GM23338 (cell line): ENCODE measurements around the gene OSBPL6. TPM values are rescaled to one million over a fixed set of nuclear protein-coding genes. Genes with fewer than 3 reads are reported as not detected.
"Not testable (repeated sequence)": the region's sequence is repeated elsewhere in the genome, so short reads cannot be mapped to it uniquely, and the experiment has no call there.

Source experiments
- ATAC-seq: fragments of 200-7000 bp; cut with Tn5 transposase; 3 replicates; pipeline ENCODE4 v1.9.1; 2020
- DNase-seq: peaks from one replicate; pipeline ENCODE4 v3.0.0-alpha.2; 2015; ENCODE audit warnings: low spot score
- H2AFZ ChIP-seq: fragments of 200-600 bp; sonication (generic); 2 replicates; pipeline ENCODE4 v1.8.0; 2016; ENCODE audit warnings: antibody characterized with exemption, mild to moderate bottlenecking, moderate library complexity
- H3F3A ChIP-seq: fragments of 200-600 bp; sonication (generic); replicated peaks from 2 replicates; pipeline ENCODE4 v1.8.0; 2017; ENCODE audit warnings: antibody characterized with exemption, mixed run types, low read depth
- H3K27ac ChIP-seq: fragments of 200-600 bp; sonication (generic); 2 replicates; pipeline ENCODE4 v1.6.1; 2016; ENCODE audit warnings: low read depth
- H3K27me3 ChIP-seq: fragments of 200-600 bp; sonication (generic); 2 replicates; pipeline ENCODE4 v1.8.0; 2016; ENCODE audit warnings: mild to moderate bottlenecking, mixed run types, moderate library complexity; ENCODE audit not compliant: insufficient read depth
- H3K36me3 ChIP-seq: fragments of 200-600 bp; sonication (generic); 2 replicates; pipeline ENCODE4 v1.8.0; 2016; ENCODE audit warnings: mild to moderate bottlenecking; ENCODE audit not compliant: insufficient read depth
- H3K4me1 ChIP-seq: fragments of 200-600 bp; sonication (generic); 2 replicates; pipeline ENCODE4 v1.8.0; 2016; ENCODE audit warnings: mild to moderate bottlenecking, moderate library complexity; ENCODE audit not compliant: insufficient read depth
- H3K4me2 ChIP-seq: fragments of 200-600 bp; sonication (generic); 2 replicates; pipeline ENCODE4 v1.7.1; 2017; ENCODE audit warnings: mixed run types
- H3K4me3 ChIP-seq: fragments of 200-600 bp; sonication (generic); 2 replicates; pipeline ENCODE4 v1.6.1; 2016; ENCODE audit warnings: mixed run types
- H3K79me2 ChIP-seq: fragments of 200-600 bp; sonication (generic); replicated peaks from 2 replicates; pipeline ENCODE4 v1.8.0; 2017; ENCODE audit warnings: mild to moderate bottlenecking; ENCODE audit not compliant: insufficient read depth
- H3K9me2 ChIP-seq: fragments of 200-600 bp; sonication (generic); 2 replicates; pipeline ENCODE4 v1.8.0; 2017; ENCODE audit not compliant: insufficient read depth
- H4K20me1 ChIP-seq: fragments of 200-600 bp; sonication (generic); replicated peaks from 2 replicates; pipeline ENCODE4 v1.8.0; 2017; ENCODE audit warnings: mild to moderate bottlenecking; ENCODE audit not compliant: insufficient read depth
- H3K27ac Mint-ChIP-seq: 2 replicates; pipeline ENCODE4 v1.8.0; 2020; ENCODE audit warnings: inconsistent platforms, mild to moderate bottlenecking, moderate library complexity, mixed read lengths
- H3K27me3 Mint-ChIP-seq: 3 replicates; pipeline ENCODE4 v1.8.0; 2022; ENCODE audit warnings: low read depth, mild to moderate bottlenecking, moderate library complexity, mixed read lengths, inconsistent platforms; ENCODE audit not compliant: insufficient read depth, poor library complexity
- H3K36me3 Mint-ChIP-seq: 3 replicates; pipeline ENCODE4 v1.8.0; 2021; ENCODE audit warnings: low read depth, mild to moderate bottlenecking, inconsistent platforms, moderate library complexity, mixed read lengths
- H3K4me1 Mint-ChIP-seq: 3 replicates; pipeline ENCODE4 v1.8.0; 2020; ENCODE audit warnings: mild to moderate bottlenecking, inconsistent platforms, mixed read lengths
- H3K4me3 Mint-ChIP-seq: 3 replicates; pipeline ENCODE4 v1.8.0; 2021; ENCODE audit warnings: moderate library complexity, mild to moderate bottlenecking, inconsistent platforms, mixed read lengths
- H3K9me3 Mint-ChIP-seq: 3 replicates; pipeline ENCODE4 v1.8.0; 2020; ENCODE audit warnings: moderate library complexity, mild to moderate bottlenecking, inconsistent platforms, mixed read lengths
- CREB1 ChIP-seq: fragments of 250-450 bp; sonication (Bioruptor Pico); IDR thresholded peaks from 2 replicates; pipeline ENCODE4 v1.5.0; 2020; ENCODE audit warnings: low read depth, mild to moderate bottlenecking, moderate library complexity
- CTCF ChIP-seq, 2 experiments: fragments of 200-600 bp in 1 of 2; sonication (generic) in 1 of 2; conservative IDR thresholded peaks; 2 replicates each; pipeline versions ENCODE4 v1.5.1 to v1.6.1; 2016 to 2017; ENCODE audit warnings: antibody characterized with exemption in 2 of 2, low read depth in 2 of 2, mild to moderate bottlenecking in 2 of 2, moderate library complexity in 1 of 2
- ETS1 ChIP-seq: IDR thresholded peaks from 2 replicates; pipeline ENCODE4 v1.6.1; 2016; ENCODE audit warnings: antibody characterized with exemption
- EZH2 ChIP-seq: fragments of 200-600 bp; sonication (generic); IDR thresholded peaks from one replicate; pipeline ENCODE4 v1.8.0; 2017; ENCODE audit warnings: antibody characterized with exemption, mild to moderate bottlenecking, low read depth; ENCODE audit not compliant: unreplicated experiment
- EZH2phosphoT487 ChIP-seq: fragments of 200-600 bp; sonication (generic); IDR thresholded peaks from one replicate; pipeline ENCODE4 v1.8.1; 2018; ENCODE audit warnings: antibody characterized with exemption; ENCODE audit not compliant: unreplicated experiment
- NANOG ChIP-seq: IDR thresholded peaks from 2 replicates; pipeline ENCODE4 v1.6.1; 2016; ENCODE audit warnings: antibody characterized with exemption, borderline replicate concordance
- ZNF331 ChIP-seq: fragments of 250-450 bp; sonication (Bioruptor Pico); IDR thresholded peaks from 2 replicates; pipeline ENCODE4 v1.5.0; 2020; ENCODE audit warnings: low read depth, mild to moderate bottlenecking, moderate library complexity
- polyA plus RNA-seq: library from polyadenylated mRNA; unstranded; fragments of >200 nt; fragmentation: Nextera tagmentation; extraction: Ambion mirVana; gene quantifications from 2 replicates; pipeline ENCODE4 v1.2.1, GENCODE V29; 2016
- total RNA-seq: library from RNA; depleted of rRNA; stranded (reverse); fragments of >200 nt; shearing (Covaris generic); gene quantifications from 2 replicates; pipeline ENCODE4 v1.2.3, GENCODE V29; 2014

OSBPL6 gene
- total and polyA plus RNA-seq, 2 experiments from 2014 or later = 6.0 to 8.5 TPM

- no peak overlapping the region for H2AFZ ChIP-seq
- H3F3A ChIP-seq = no peaks in the 10 kb centered on the region
- Mint-ChIP-seq H3K27ac (no peak overlapping the region), H3K4me3 (no peak overlapping the region), H3K9me3 (no peaks in the 10 kb centered on the region), H3K4me1 (peaks cover 7% of the 10 kb centered on the region; the same call in 2 of the 3 replicates), H3K27me3 (peaks cover 10% of the 10 kb centered on the region), H3K36me3 (no peaks in the 10 kb centered on the region)
- no peak overlapping the region for H3K4me3 ChIP-seq
- no peaks in the 10 kb centered on the region for H3K36me3 ChIP-seq
- H3K79me2 ChIP-seq = 0 out of 2 replicates have a peak, but pooled peaks cover 7% of the 10 kb centered on the region
- ATAC-seq (no peak), DNase-seq (no peak)
- no peak for TF ChIP-seq EZH2
- TF ChIP-seq ZNF331 (CRISPR knock-in tag) = no peak
- TF ChIP-seq NANOG = no peak
- TF ChIP-seq CREB1 (CRISPR knock-in tag) = no peak
- TF ChIP-seq ETS1 = no peak
- no peak for TF ChIP-seq EZH2phosphoT487
- no peak for TF ChIP-seq CTCF (conservative IDR thresholded peaks at IDR 0.05; ENCODE audit: low read depth in 2 of 2)
- H3K4me2 ChIP-seq = no peak overlapping the region
- no peaks in the 10 kb centered on the region for H3K9me2 ChIP-seq
- H3K27me3 ChIP-seq = no peaks in the 10 kb centered on the region
- H4K20me1 ChIP-seq = no peaks in the 10 kb centered on the region
- no peaks in the 10 kb centered on the region for H3K4me1 ChIP-seq
- no peak overlapping the region for H3K27ac ChIP-seq
Observed at GRCh38 chr2:178412047-178412446, 217.7 kb downstream of the OSBPL6 start.

- not testable (repeated sequence) for H4K20me1 ChIP-seq, H3K4me3 ChIP-seq, H3K27ac Mint-ChIP-seq, DNase-seq, H3K36me3 Mint-ChIP-seq, H3F3A ChIP-seq, H3K9me2 ChIP-seq, H3K4me1 Mint-ChIP-seq, H2AFZ ChIP-seq, H3K27me3 ChIP-seq, H3K36me3 ChIP-seq, H3K9me3 Mint-ChIP-seq, H3K79me2 ChIP-seq, H3K27ac ChIP-seq, H3K4me2 ChIP-seq, H3K4me1 ChIP-seq, ATAC-seq
- H3K4me3 Mint-ChIP-seq = peak overlapping the region; percentile 85; the same call in 2 of the 3 replicates
- peaks cover 10% of the 10 kb centered on the region for H3K27me3 Mint-ChIP-seq
- peak in 1 of 2 experiments; percentile 37; a peak in 2 of 4 replicates for TF ChIP-seq CTCF (conservative IDR thresholded peaks at IDR 0.05; ENCODE audit: low read depth in 2 of 2)
Observed at GRCh38 chr2:178412453-178412852, 218.1 kb downstream of the OSBPL6 start.
